ENCODE results near the gene MTMR12.

The MTMR12 gene

GRCh38 chr5:32346869-32347268 is 34.1 kb upstream of the MTMR12 start:
- Histone ChIP-seq H3K9me3 (ENCODE audit: insufficient read depth, low read depth, low read length) (peaks cover 4% of the 10 kb centered on the region), H3K4me3 (ENCODE audit: low read depth, low read length) (no peak overlapping the region), H3K4ac (ENCODE audit: low read depth, low read length) (no peak overlapping the region), H4K91ac (ENCODE audit: low read depth, low read length) (no peak overlapping the region), H3K36me3 (ENCODE audit: control insufficient read depth in 1 of 2, insufficient read depth in 2 of 2, low read length in 2 of 2) (peaks cover 0 to 2% of the 10 kb centered on the region in 2 experiments), H3K27me3 (ENCODE audit: insufficient read depth, low read length) (no peaks in the 10 kb centered on the region), H3K18ac (ENCODE audit: low read length) (no peak overlapping the region), H3K23ac (ENCODE audit: low read length) (no peak overlapping the region), H2AK5ac (ENCODE audit: low read length) (no peak overlapping the region), H3K4me1 (ENCODE audit: control insufficient read depth in 1 of 2, insufficient read depth in 2 of 2, low read length in 2 of 2) (no peaks in the 10 kb centered on the region), H3K27ac (ENCODE audit: low read depth, low read length) (no peak overlapping the region), H2BK5ac (ENCODE audit: low read depth, low read length, poor library complexity) (no peak overlapping the region), H3K4me2 (ENCODE audit: low read length) (no peak overlapping the region), H4K8ac (ENCODE audit: low read depth, low read length) (no peak overlapping the region), H3K79me2 (ENCODE audit: control insufficient read depth, insufficient read depth, low read length, poor library complexity) (no peaks in the 10 kb centered on the region), H3K79me1 (ENCODE audit: low read length) (no peaks in the 10 kb centered on the region), H2AFZ (ENCODE audit: insufficient read depth, low read length, poor library complexity) (no peak overlapping the region), H2BK120ac (ENCODE audit: insufficient read depth, low read length, poor library complexity) (no peak overlapping the region), H2BK12ac (ENCODE audit: low read length) (no peak overlapping the region), H3K14ac (ENCODE audit: low read length) (no peak overlapping the region), H3K9ac (ENCODE audit: low read length) (no peak overlapping the region), H4K12ac (ENCODE audit: low read depth, low read length) (no peak overlapping the region)
- WGBS (ENCODE audit: extremely low coverage, insufficient coverage, insufficient read length), result no CpG with 5 or more reads among the region's 2 CpGs
- DNase-seq, result no peak

- Histone ChIP-seq H3K79me2 (ENCODE audit: control insufficient read depth, insufficient read depth, low read length, poor library complexity) (no peaks in the 10 kb centered on the region), H4K8ac (ENCODE audit: low read depth, low read length) (no peak overlapping the region), H2BK5ac (ENCODE audit: low read depth, low read length, poor library complexity) (no peak overlapping the region), H3K14ac (ENCODE audit: low read length) (no peak overlapping the region), H3K9me3 (ENCODE audit: insufficient read depth, low read depth, low read length) (peaks cover 8% of the 10 kb centered on the region), H4K91ac (ENCODE audit: low read depth, low read length) (no peak overlapping the region), H4K12ac (ENCODE audit: low read depth, low read length) (no peak overlapping the region), H2AK5ac (ENCODE audit: low read length) (no peak overlapping the region), H3K36me3 (ENCODE audit: control insufficient read depth in 1 of 2, insufficient read depth in 2 of 2, low read length in 2 of 2) (peaks cover 0 to 2% of the 10 kb centered on the region in 2 experiments), H3K18ac (ENCODE audit: low read length) (no peak overlapping the region), H3K4me2 (ENCODE audit: low read length) (no peak overlapping the region), H3K23ac (ENCODE audit: low read length) (no peak overlapping the region), H3K27ac (ENCODE audit: low read depth, low read length) (no peak overlapping the region), H2BK12ac (ENCODE audit: low read length) (no peak overlapping the region), H3K4me1 (ENCODE audit: control insufficient read depth in 1 of 2, insufficient read depth in 2 of 2, low read length in 2 of 2) (no peaks in the 10 kb centered on the region), H2BK120ac (ENCODE audit: insufficient read depth, low read length, poor library complexity) (no peak overlapping the region), H3K79me1 (ENCODE audit: low read length) (no peaks in the 10 kb centered on the region), H3K4me3 (ENCODE audit: low read depth, low read length) (no peak overlapping the region), H3K4ac (ENCODE audit: low read depth, low read length) (no peak overlapping the region), H2AFZ (ENCODE audit: insufficient read depth, low read length, poor library complexity) (no peak overlapping the region), H3K9ac (ENCODE audit: low read length) (no peak overlapping the region), H3K27me3 (ENCODE audit: insufficient read depth, low read length) (no peaks in the 10 kb centered on the region)
- no CpG with 5 or more reads among the region's 2 CpGs for WGBS (ENCODE audit: extremely low coverage, insufficient coverage, insufficient read length)
- no peak for DNase-seq
These were observed 30.4 kb upstream of the MTMR12 start for GRCh38 chr5:32343058-32343672.

- H3K79me1 ChIP-seq (ENCODE audit: low read length), result no peaks in the 10 kb centered on the region
- H3K23ac ChIP-seq (ENCODE audit: low read length), result no peak overlapping the region
- H2BK12ac ChIP-seq (ENCODE audit: low read length), result no peak overlapping the region
- no peaks in the 10 kb centered on the region for H3K79me2 ChIP-seq (ENCODE audit: control insufficient read depth, insufficient read depth, low read length, poor library complexity)
- no peak overlapping the region for H3K18ac ChIP-seq (ENCODE audit: low read length)
- no peak overlapping the region for H3K27ac ChIP-seq (ENCODE audit: low read depth, low read length)
- no peaks in the 10 kb centered on the region for H3K4me1 ChIP-seq (ENCODE audit: control insufficient read depth in 1 of 2, insufficient read depth in 2 of 2, low read length in 2 of 2)
- no CpG with 5 or more reads among the region's 4 CpGs for WGBS (ENCODE audit: extremely low coverage, insufficient coverage, insufficient read length)
- H2AK5ac ChIP-seq (ENCODE audit: low read length), result no peak overlapping the region
- peaks cover 0 to 2% of the 10 kb centered on the region in 2 experiments for H3K36me3 ChIP-seq (ENCODE audit: control insufficient read depth in 1 of 2, insufficient read depth in 2 of 2, low read length in 2 of 2)
- H2AFZ ChIP-seq (ENCODE audit: insufficient read depth, low read length, poor library complexity), result no peak overlapping the region
- H3K4me2 ChIP-seq (ENCODE audit: low read length), result no peak overlapping the region
- no peak overlapping the region for H4K12ac ChIP-seq (ENCODE audit: low read depth, low read length)
- no peak overlapping the region for H3K4ac ChIP-seq (ENCODE audit: low read depth, low read length)
- H2BK5ac ChIP-seq (ENCODE audit: low read depth, low read length, poor library complexity), result no peak overlapping the region
- no peak overlapping the region for H4K91ac ChIP-seq (ENCODE audit: low read depth, low read length)
- no peak overlapping the region for H4K8ac ChIP-seq (ENCODE audit: low read depth, low read length)
- H3K14ac ChIP-seq (ENCODE audit: low read length), result no peak overlapping the region
- H2BK120ac ChIP-seq (ENCODE audit: insufficient read depth, low read length, poor library complexity), result no peak overlapping the region
- DNase-seq, result no peak
- H3K9ac ChIP-seq (ENCODE audit: low read length), result no peak overlapping the region
- H3K4me3 ChIP-seq (ENCODE audit: low read depth, low read length), result no peak overlapping the region
- H3K27me3 ChIP-seq (ENCODE audit: insufficient read depth, low read length), result no peaks in the 10 kb centered on the region
- peaks cover 8% of the 10 kb centered on the region for H3K9me3 ChIP-seq (ENCODE audit: insufficient read depth, low read depth, low read length)
These were observed 29.9 kb upstream of the MTMR12 start for GRCh38 chr5:32342656-32343055.

- H4K12ac ChIP-seq (ENCODE audit: low read depth, low read length), result no peak overlapping the region
- DNase-seq, result no peak
- H3K27ac ChIP-seq (ENCODE audit: low read depth, low read length), result no peak overlapping the region
- no peak overlapping the region for H2AK5ac ChIP-seq (ENCODE audit: low read length)
- no peak overlapping the region for H2AFZ ChIP-seq (ENCODE audit: insufficient read depth, low read length, poor library complexity)
- H3K4me1 ChIP-seq (ENCODE audit: control insufficient read depth in 1 of 2, insufficient read depth in 2 of 2, low read length in 2 of 2), result no peaks in the 10 kb centered on the region
- no peaks in the 10 kb centered on the region for H3K79me1 ChIP-seq (ENCODE audit: low read length)
- H3K36me3 ChIP-seq (ENCODE audit: control insufficient read depth in 1 of 2, insufficient read depth in 2 of 2, low read length in 2 of 2), result peaks cover 0 to 2% of the 10 kb centered on the region in 2 experiments
- no peak overlapping the region for H3K23ac ChIP-seq (ENCODE audit: low read length)
- WGBS (ENCODE audit: extremely low coverage, insufficient coverage, insufficient read length), result no CpG with 5 or more reads among the region's 4 CpGs
- no peak overlapping the region for H4K8ac ChIP-seq (ENCODE audit: low read depth, low read length)
- H3K9ac ChIP-seq (ENCODE audit: low read length), result no peak overlapping the region
- no peak overlapping the region for H3K4me2 ChIP-seq (ENCODE audit: low read length)
- H3K14ac ChIP-seq (ENCODE audit: low read length), result no peak overlapping the region
- H3K18ac ChIP-seq (ENCODE audit: low read length), result no peak overlapping the region
- no peak overlapping the region for H2BK12ac ChIP-seq (ENCODE audit: low read length)
- H3K4me3 ChIP-seq (ENCODE audit: low read depth, low read length), result no peak overlapping the region
- no peak overlapping the region for H3K4ac ChIP-seq (ENCODE audit: low read depth, low read length)
- H3K9me3 ChIP-seq (ENCODE audit: insufficient read depth, low read depth, low read length), result peaks cover 8% of the 10 kb centered on the region
- H2BK5ac ChIP-seq (ENCODE audit: low read depth, low read length, poor library complexity), result no peak overlapping the region
- H3K27me3 ChIP-seq (ENCODE audit: insufficient read depth, low read length), result no peaks in the 10 kb centered on the region
- no peak overlapping the region for H4K91ac ChIP-seq (ENCODE audit: low read depth, low read length)
- no peak overlapping the region for H2BK120ac ChIP-seq (ENCODE audit: insufficient read depth, low read length, poor library complexity)
- no peaks in the 10 kb centered on the region for H3K79me2 ChIP-seq (ENCODE audit: control insufficient read depth, insufficient read depth, low read length, poor library complexity)
These were observed 27.1 kb upstream of the MTMR12 start for GRCh38 chr5:32339878-32340277.

Measured in trophoblast cell (in vitro differentiated cells and primary cell).